DND-41 (cell line): ENCODE data around the gene ROCK2.

ENCODE experiments used
- ATAC-seq: fragments of 200-7000 bp; cut with Tn5 transposase; 3 replicates; pipeline ENCODE4 v1.9.1; 2021; ENCODE audit warnings: low read depth; ENCODE audit not compliant: insufficient read depth
- DNase-seq: peaks from one replicate; pipeline ENCODE4 v3.0.0-alpha.2; 2020
- H2AFZ ChIP-seq: 2 replicates; pipeline ENCODE4 v1.6.0; 2012; ENCODE audit warnings: low read depth, low read length
- H3K27ac ChIP-seq: 2 replicates; pipeline ENCODE4 v1.5.1; 2012; ENCODE audit warnings: low read length, inconsistent platforms
- H3K27me3 ChIP-seq: fragments of 200-600 bp; sonication (generic); 2 replicates; pipeline ENCODE4 v1.6.0; 2012; ENCODE audit warnings: low read length, mild to moderate bottlenecking, inconsistent platforms; ENCODE audit not compliant: insufficient read depth, poor library complexity
- H3K36me3 ChIP-seq: 2 replicates; pipeline ENCODE4 v1.5.1; 2012; ENCODE audit warnings: low read length, inconsistent platforms; ENCODE audit not compliant: insufficient read depth
- H3K4me1 ChIP-seq: 2 replicates; pipeline ENCODE4 v1.5.1; 2012; ENCODE audit warnings: mild to moderate bottlenecking, low read length; ENCODE audit not compliant: insufficient read depth
- H3K4me2 ChIP-seq: 2 replicates; pipeline ENCODE4 v1.6.0; 2012; ENCODE audit warnings: mild to moderate bottlenecking, moderate library complexity, low read length, inconsistent platforms; ENCODE audit not compliant: insufficient read depth
- H3K4me3 ChIP-seq, 2 experiments: fragments of 200-600 bp in 1 of 2; shearing (Covaris generic) in 1 of 2; 2 replicates each; pipeline ENCODE4 v1.5.1; 2012 to 2016; ENCODE audit warnings: inconsistent platforms in 2 of 2, low read length in 2 of 2, mild to moderate bottlenecking in 2 of 2, low read depth in 1 of 2, moderate library complexity in 1 of 2
- H3K79me2 ChIP-seq: 2 replicates; pipeline ENCODE4 v1.6.0; 2012; ENCODE audit warnings: low read length, inconsistent platforms; ENCODE audit not compliant: insufficient read depth
- H3K9ac ChIP-seq: 2 replicates; pipeline ENCODE4 v1.6.0; 2012; ENCODE audit warnings: low read depth, mild to moderate bottlenecking, inconsistent platforms, low read length, moderate library complexity
- H3K9me3 ChIP-seq: 2 replicates; pipeline ENCODE4 v1.5.1; 2012; ENCODE audit warnings: low read length, moderate library complexity, mild to moderate bottlenecking, inconsistent platforms; ENCODE audit not compliant: insufficient read depth, severe bottlenecking
- H4K20me1 ChIP-seq: 2 replicates; pipeline ENCODE4 v1.6.0; 2012; ENCODE audit warnings: low read length; ENCODE audit not compliant: insufficient read depth
- CTCF ChIP-seq: IDR thresholded peaks from 2 replicates; pipeline ENCODE4 v1.5.1; 2012; ENCODE audit warnings: borderline replicate concordance, low read length, moderate library complexity, mild to moderate bottlenecking; ENCODE audit not compliant: poor library complexity, severe bottlenecking; ENCODE audit errors: extremely low read depth
- EZH2 ChIP-seq: IDR thresholded peaks from 3 replicates; pipeline ENCODE4 v1.6.1; 2012; ENCODE audit warnings: borderline replicate concordance, low read depth, mild to moderate bottlenecking, moderate library complexity, low read length, inconsistent platforms; ENCODE audit not compliant: severe bottlenecking

ROCK2 gene

DNA sequence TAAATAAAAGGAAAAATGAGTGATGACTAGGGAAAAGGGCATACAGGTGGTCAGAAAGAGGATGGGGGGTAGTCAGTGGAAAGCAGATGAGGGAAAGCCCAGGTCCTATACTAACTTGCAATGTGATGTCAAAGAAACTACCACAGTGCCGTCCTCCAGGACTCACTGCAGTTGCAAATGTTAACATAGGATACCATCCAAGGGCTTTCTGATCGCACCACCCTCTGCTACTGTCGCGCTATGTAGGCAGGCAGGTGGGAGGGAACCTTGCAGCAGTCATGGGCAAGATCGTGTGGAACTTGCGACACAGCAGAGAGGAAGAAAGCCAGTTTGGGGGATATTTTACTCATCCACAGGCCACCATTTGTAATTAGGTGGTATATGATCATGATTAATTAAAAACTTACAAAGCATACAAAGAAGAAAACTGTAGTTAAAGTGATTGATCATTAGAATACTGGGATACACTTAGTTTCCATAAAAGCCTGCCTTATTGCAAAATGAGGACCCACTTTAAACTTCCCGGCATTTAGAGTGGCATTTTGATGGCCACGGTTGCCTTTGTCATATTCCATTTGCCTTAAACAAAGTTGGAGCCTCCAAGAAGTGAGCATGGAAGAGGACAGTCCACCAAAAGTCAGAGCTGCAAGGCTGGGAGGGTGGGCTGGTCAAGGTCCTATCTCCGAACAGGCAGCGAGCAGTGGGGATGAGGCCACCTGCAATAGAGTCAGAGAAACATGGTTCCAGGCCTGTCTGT, 8.5 kb upstream of the ROCK2 start:
- Histone ChIP-seq H3K27me3 (no peaks in the 10 kb centered on the region), H3K9ac (no peak overlapping the region), H3K9me3 (no peaks in the 10 kb centered on the region), H2AFZ (no peak overlapping the region), H3K36me3 (no peaks in the 10 kb centered on the region), H3K4me1 (no peaks in the 10 kb centered on the region), H3K79me2 (no peaks in the 10 kb centered on the region), H3K4me2 (no peak overlapping the region), H4K20me1 (no peaks in the 10 kb centered on the region), H3K4me3 (no peak overlapping the region), H3K27ac (no peak overlapping the region)
- ATAC-seq (no peak), DNase-seq (no peak)
- TF ChIP-seq EZH2 (no peak), CTCF (no peak)

DNA sequence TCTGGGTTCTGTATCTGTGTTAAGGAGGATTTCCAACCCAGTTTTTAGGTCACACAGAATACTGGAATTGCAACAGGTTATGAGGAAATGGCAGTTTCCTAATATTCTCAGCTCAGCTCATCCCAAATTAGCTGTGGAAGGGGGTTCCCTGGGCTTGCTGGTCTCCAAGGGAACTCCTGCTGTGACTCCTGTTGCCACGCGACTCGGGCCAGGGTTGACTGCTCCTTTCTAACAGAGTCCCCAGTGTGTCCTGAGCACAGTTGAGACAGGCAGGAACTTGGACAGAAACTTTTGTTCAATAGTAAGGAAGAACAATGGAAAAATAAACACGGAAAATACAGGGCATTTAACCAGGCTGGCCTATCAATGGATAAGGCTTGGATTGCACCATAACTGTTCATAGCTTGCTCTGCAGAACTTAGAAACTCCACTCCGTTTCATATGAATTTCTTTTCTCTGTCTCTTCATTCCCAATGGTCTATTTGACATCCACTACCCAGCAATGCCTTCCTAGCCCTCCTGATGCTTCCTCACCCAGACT, 3.8 kb upstream of the ROCK2 start:
- DNase-seq (no peak), ATAC-seq (no peak)
- H3K9me3 ChIP-seq = no peaks in the 10 kb centered on the region
- no peak overlapping the region for H3K9ac ChIP-seq
- no peaks in the 10 kb centered on the region for H3K27me3 ChIP-seq
- H3K4me1 ChIP-seq = peaks cover 9% of the 10 kb centered on the region
- H3K4me2 ChIP-seq = no peak overlapping the region
- H3K36me3 ChIP-seq = no peaks in the 10 kb centered on the region; the same call in 1 of the 2 replicates
- no peak overlapping the region for H3K4me3 ChIP-seq
- H2AFZ ChIP-seq = no peak overlapping the region
- H3K79me2 ChIP-seq = peaks cover 9% of the 10 kb centered on the region
- TF ChIP-seq CTCF (no peak), EZH2 (no peak)
- peaks cover 4% of the 10 kb centered on the region; the same call in 1 of the 2 replicates for H4K20me1 ChIP-seq
- no peak overlapping the region for H3K27ac ChIP-seq

GRCh38 chr2:11347403-11347959, 3.0 kb upstream of the ROCK2 start:
- TF ChIP-seq EZH2 (no peak), CTCF (no peak)
- Histone ChIP-seq H3K4me1 (peaks cover 17% of the 10 kb centered on the region), H3K79me2 (peaks cover 17% of the 10 kb centered on the region), H3K4me2 (no peak overlapping the region), H3K27ac (no peak overlapping the region), H2AFZ (no peak overlapping the region), H3K9me3 (no peaks in the 10 kb centered on the region), H3K27me3 (no peaks in the 10 kb centered on the region), H3K36me3 (no peaks in the 10 kb centered on the region; the same call in 1 of the 2 replicates), H3K4me3 (no peak overlapping the region), H3K9ac (no peak overlapping the region), H4K20me1 (peaks cover 12% of the 10 kb centered on the region; the same call in 1 of the 2 replicates)
- DNase-seq (no peak), ATAC-seq (no peak)
